HG03025 (cell line): Measurements from ENCODE around the gene PRDM2.

Experiments
- ATAC-seq: cut with Tn5 transposase; IDR thresholded peaks from one replicate; pipeline ENCODE4 v1.9.1; 2021; ENCODE audit warnings: mild to moderate bottlenecking, moderate library complexity; ENCODE audit not compliant: unreplicated experiment, low FRiP score

PRDM2 gene

DNA sequence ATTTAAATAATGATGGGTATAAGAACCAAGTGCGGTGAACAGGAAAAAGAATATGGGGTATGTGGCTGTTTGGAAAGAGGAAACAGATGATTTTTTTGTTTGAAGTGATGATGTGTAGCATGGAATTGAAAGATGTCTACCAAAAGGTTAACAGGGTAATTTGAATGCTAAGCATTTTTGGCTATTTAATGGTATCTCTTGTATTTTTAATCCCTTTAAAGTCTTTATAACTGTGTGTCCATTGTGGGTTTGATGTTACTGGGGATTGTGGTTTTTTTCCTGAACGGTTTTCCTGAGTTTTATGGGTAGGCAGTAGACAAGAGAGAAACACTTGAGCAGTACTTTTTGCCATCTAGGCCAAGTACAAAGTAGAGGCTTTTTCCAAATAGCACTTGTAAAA is 63.2 kb downstream of the PRDM2 start:
- no peak for ATAC-seq

- no peak for ATAC-seq
These were observed 64.0 kb downstream of the PRDM2 start for GRCh38 chr1:13763991-13764390.

DNA sequence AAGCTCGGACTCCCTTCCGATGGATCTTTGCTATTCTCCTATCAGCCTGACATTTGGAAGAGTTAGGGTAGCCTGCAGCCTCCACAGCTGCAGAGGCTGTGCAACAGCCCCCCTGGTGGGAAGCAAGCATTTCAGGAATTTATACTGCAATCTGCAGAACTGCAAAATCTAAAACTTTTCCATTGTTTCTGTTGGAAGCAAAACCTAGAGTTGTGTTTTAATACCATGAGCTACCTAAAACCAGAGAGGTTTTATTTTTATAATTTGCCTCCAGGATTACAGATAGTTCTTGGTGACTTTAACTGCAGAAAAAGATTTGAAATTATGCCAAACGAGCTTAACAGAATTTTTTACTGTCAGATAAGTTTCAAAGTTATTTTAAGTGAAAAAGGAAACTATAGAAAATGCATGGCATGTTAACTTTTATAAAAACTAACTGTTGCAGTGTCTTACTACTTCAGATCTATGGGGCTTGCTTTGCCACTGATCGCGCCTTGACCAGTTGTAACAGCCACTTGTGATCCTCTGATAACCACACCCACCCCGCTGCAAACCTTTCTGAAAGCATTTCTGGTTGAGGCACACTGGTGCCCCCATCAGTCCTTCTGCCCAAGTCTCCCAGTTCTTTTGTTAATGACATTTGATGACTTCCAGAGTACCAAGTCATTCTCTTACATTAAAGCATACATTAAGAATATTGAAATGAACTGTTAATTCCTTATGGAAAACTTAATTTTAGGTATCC is 64.8 kb downstream of the PRDM2 start:
- ATAC-seq = no peak

DNA sequence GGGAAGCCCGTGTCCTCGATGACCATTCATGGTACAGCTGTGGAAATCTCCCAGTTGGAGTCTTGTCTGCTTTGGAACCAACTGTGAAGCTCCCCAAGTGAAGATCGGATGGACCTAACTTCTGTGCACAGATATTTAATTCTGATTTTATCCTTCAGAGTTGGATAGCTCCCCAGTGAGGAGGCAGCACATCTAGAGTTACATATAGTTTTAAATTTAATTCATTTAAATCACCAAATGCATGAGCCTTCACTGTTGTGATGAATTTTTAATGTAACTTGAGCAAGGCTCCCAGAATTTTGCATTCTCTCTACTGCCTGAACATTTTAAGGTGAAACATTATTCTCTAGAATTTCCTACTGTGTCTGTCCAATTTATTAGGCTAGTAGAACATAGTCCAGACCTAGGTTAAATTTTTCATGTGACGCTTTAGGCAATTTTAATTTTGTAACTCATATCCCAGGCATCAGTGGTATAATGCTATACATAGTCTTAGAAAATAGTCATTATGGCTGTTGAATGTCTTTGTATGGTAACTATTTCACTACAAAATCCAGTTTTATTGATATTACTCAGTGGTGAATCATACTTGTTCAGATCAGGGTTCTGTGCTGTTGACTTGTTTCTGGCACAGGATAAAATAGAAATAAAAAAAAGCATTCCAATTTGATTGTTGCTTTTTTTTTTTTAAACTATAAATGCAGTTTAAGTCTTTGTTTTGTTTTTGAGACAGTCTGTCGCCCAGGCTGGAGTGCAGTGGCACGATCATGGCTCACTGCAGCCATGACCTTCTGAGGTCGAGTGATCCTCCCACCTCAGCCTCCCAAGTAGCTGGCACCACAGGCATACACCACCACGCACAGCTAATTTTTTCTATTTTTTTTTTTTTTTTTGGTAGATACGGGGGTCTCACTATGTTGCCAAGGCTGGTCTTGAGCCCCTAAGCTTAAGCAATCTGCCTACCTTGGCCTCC is 66.9 kb downstream of the PRDM2 start:
- no peak for ATAC-seq

- ATAC-seq = no peak
These were observed 69.2 kb downstream of the PRDM2 start for GRCh38 chr1:13769212-13769611.

DNA sequence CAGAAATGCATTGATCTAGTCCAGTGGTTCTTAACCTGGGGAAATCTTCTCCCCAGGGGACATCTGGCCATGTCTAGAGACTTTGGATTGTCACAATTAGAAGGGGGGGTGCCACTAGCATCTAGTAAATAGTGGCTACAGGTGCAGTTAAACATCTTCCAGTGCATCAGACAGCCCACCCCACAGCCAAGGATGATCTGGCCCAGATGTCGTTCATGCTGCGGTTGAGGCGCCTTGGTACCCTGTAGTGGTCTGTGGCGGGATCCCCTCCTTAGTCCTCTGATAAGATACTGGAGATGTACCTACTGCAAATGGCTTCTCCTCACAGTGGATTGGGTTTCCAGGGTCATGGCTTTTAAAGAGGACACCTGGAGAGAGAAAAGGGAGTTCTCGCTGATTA is 69.8 kb downstream of the PRDM2 start:
- ATAC-seq = no peak

DNA sequence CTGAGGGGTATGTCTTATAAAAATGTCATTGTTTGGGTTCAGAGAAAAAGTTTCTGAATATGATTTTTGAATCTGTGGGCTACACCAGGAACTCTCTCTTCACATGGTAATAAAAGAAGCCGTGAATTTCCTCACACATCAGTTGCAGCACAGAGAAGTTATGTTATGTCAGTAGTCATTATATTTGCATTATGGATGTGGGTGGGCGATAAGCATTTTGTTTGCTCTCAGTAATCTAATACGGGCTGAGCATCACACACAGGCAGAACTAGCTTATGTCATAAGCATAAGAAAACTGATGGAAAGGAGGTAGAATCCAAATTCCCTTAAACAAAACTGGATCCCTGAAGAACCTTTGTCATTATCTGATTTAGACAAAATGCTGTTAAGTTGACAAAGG is 70.8 kb downstream of the PRDM2 start:
- ATAC-seq = no peak

DNA sequence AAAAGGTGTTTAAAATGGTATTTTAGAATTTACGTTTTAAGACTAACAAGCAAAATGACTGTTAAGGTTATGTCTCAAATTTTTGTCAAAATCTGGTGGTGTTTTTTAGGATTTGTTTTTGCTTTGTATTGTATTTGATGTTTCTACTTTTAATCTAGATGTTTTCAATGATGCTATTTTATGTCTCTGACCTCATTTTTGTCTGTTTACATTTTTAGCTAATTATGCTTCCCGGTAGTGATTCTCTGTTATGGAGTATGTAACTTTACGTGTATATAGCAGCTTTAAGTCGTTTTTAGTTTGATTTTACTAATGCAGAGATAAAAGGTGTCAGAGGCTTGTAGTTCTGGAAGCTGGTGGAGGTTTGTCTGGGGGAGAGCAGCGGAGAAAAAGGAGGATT is 71.8 kb downstream of the PRDM2 start:
- no peak for ATAC-seq

GRCh38 chr1:13772271-13772670 is 72.3 kb downstream of the PRDM2 start:
- no peak for ATAC-seq

GRCh38 chr1:13774121-13774520 is 74.1 kb downstream of the PRDM2 start:
- ATAC-seq = no peak

DNA sequence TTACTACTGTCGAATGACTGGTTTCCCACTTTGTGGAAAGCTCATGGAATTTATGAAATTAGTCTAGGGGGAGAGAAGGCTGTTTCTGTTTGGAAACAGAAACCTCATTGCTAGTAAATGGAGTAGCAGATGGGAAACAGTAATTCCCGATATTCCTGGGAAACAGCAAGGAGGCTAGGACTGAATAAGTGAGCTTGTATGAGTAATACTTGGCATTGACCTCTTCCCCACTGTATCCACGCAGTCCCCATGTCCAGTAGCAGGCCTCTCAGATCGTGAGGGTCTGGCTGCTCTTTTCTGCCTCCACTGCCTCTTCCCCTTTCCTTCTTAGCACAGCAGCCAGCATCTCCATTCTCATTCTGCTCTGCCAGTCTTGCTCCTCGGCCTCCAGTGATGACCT is 75.5 kb downstream of the PRDM2 start:
- no peak for ATAC-seq

DNA sequence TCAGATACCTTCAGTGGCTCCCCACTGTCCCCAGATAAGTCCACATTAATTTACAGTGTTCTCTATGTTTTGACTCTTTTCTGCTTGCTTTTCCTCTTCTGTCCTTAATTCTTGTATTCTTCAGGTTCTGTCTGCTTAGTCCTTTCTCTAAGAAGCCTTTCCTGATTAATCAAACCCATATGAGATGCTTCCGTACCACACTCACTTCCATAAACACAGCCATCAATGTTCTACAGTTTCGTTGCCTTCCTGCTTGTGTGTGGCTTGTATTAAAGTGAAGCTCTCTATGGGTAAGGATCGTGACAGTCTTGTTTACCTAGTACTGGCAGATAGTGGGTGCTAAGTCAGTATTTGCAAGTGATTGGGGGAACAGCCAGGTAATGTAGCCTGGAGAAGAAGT is 75.9 kb downstream of the PRDM2 start:
- no peak for ATAC-seq

DNA sequence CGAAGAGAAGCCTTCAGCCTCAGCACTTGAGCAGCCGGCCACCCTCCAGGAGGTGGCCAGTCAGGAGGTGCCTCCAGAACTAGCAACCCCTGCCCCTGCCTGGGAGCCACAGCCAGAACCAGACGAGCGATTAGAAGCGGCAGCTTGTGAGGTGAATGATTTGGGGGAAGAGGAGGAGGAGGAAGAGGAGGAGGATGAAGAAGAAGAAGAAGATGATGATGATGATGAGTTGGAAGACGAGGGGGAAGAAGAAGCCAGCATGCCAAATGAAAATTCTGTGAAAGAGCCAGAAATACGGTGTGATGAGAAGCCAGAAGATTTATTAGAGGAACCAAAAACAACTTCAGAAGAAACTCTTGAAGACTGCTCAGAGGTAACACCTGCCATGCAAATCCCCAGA is 78.4 kb downstream of the PRDM2 start:
- no peak for ATAC-seq

- ATAC-seq = no peak
These were observed 79.9 kb downstream of the PRDM2 start for GRCh38 chr1:13779930-13780329.

DNA sequence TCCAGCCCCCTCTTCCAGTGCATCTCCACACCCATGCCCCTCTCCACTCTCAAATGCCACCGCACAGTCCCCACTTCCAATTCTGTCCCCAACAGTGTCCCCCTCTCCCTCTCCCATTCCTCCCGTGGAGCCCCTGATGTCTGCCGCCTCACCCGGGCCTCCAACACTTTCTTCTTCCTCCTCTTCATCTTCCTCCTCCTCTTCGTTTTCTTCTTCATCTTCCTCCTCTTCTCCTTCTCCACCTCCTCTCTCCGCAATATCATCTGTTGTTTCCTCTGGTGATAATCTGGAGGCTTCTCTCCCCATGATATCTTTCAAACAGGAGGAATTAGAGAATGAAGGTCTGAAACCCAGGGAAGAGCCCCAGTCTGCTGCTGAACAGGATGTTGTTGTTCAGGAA is 80.8 kb downstream of the PRDM2 start:
- no peak for ATAC-seq

GRCh38 chr1:13781228-13781627 is 81.2 kb downstream of the PRDM2 start:
- ATAC-seq = no peak

DNA sequence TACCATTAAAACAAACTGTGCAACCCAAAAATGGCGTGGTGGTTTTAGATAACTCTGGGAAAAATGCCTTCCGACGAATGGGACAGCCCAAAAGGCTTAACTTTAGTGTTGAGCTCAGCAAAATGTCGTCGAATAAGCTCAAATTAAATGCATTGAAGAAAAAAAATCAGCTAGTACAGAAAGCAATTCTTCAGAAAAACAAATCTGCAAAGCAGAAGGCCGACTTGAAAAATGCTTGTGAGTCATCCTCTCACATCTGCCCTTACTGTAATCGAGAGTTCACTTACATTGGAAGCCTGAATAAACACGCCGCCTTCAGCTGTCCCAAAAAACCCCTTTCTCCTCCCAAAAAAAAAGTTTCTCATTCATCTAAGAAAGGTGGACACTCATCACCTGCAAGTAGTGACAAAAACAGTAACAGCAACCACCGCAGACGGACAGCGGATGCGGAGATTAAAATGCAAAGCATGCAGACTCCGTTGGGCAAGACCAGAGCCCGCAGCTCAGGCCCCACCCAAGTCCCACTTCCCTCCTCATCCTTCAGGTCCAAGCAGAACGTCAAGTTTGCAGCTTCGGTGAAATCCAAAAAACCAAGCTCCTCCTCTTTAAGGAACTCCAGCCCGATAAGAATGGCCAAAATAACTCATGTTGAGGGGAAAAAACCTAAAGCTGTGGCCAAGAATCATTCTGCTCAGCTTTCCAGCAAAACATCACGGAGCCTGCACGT is 82.1 kb downstream of the PRDM2 start:
- no peak for ATAC-seq

DNA sequence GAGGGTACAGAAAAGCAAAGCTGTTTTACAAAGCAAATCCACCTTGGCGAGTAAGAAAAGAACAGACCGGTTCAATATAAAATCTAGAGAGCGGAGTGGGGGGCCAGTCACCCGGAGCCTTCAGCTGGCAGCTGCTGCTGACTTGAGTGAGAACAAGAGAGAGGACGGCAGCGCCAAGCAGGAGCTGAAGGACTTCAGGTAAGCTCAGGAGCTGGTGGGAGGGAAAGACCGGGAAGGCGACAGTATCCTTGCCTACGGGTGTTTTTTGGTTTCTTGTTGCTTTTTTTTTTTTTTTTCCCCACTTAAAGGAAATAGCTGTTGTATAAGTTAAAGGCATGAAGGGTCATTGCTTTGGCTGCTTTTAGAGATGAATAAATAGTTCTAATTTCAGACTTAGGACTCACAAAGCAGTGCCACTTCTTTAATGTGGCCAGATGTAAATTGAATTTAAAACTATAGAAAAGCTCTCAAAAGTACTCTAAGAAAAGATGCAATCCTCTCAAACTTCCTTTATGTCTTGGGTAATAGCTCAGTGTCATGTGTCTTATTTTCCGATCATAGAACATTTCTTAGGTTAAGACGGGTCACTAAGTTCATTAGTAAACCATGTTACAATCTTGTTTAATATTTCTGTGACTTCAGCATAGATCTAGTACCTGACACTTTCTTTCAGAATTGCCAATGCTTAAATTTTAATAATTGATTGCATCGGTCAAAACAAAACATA is 82.8 kb downstream of the PRDM2 start:
- ATAC-seq = no peak

GRCh38 chr1:13783551-13783950 is 83.6 kb downstream of the PRDM2 start:
- no peak for ATAC-seq

GRCh38 chr1:13784971-13785370 is 85.0 kb downstream of the PRDM2 start:
- no peak for ATAC-seq
